ENCODE measurements around the gene DACH2. TPM values are rescaled to one million over a fixed set of nuclear protein-coding genes. Genes with fewer than 3 reads are reported as not detected.

Gene DACH2
- total and polyA plus RNA-seq, 2 of the 4 experiments (the other 2 are of a cell fraction) = 2.8 to 3.8 TPM

- H3K4me2 ChIP-seq (ENCODE audit: low read depth, low read length) = no peak overlapping the region
- no peaks in the 10 kb centered on the region for H4K20me1 ChIP-seq (ENCODE audit: insufficient read depth, low read length)
- no peak overlapping the region for H2AK9ac ChIP-seq (replicated peaks; ENCODE audit: low read depth, low read length, poor library complexity)
- no peak overlapping the region for H4K91ac ChIP-seq (ENCODE audit: insufficient read depth, low read depth, low read length)
- ChIA-PET CTCF (no interaction called here), POLR2A (ENCODE audit: unreplicated experiment) (no interaction called here)
- no peak overlapping the region for H2BK5ac ChIP-seq (ENCODE audit: low read depth, low read length, poor library complexity, severe bottlenecking)
- intact Hi-C loops (cut with micrococcal nuclease) = loop anchor here (10.0 kb wide), 1 partner anchor 140 kb away; no protein-coding TSS in a partner anchor
- BruUV-seq (replicated peaks) = no TSS peak
- no peaks in the 10 kb centered on the region for H3K9me1 ChIP-seq (ENCODE audit: insufficient read depth, low read length)
- H2BK15ac ChIP-seq (ENCODE audit: low read depth, low read length) = no peak overlapping the region
- dilution Hi-C loops (cut with HindIII; ENCODE audit: low sequenced_read_pairs, unreplicated experiment) = no loop called here
- H3K56ac ChIP-seq (ENCODE audit: extremely low read depth, insufficient read depth, low read length) = no peak overlapping the region
- no peak overlapping the region for H3K4me3 ChIP-seq (ENCODE audit: insufficient read depth, low read depth, low read length)
- H3K9ac ChIP-seq (ENCODE audit: low read depth, low read length) = no peak overlapping the region
- H3K27ac ChIP-seq (ENCODE audit: insufficient read depth, low read length) = no peak overlapping the region
- H3K9me3 ChIP-seq (ENCODE audit: control insufficient read depth, insufficient read depth, low read length) = peaks cover 5% of the 10 kb centered on the region
- in situ Hi-C loops (cut with MboI; ENCODE audit: low sequenced_read_pairs) = no loop called here
- H3K14ac ChIP-seq (replicated peaks; ENCODE audit: low read depth, low read length) = no peak overlapping the region
- no peak overlapping the region for H3K18ac ChIP-seq (ENCODE audit: low read depth, low read length)
- H4K5ac ChIP-seq (ENCODE audit: low read depth, low read length) = no peak overlapping the region
- H2AFZ ChIP-seq (replicated peaks; ENCODE audit: low read length, poor library complexity) = no peak overlapping the region
- H2AK5ac ChIP-seq (ENCODE audit: low read depth, low read length) = no peak overlapping the region
- H3K27me3 ChIP-seq (ENCODE audit: control insufficient read depth, insufficient read depth, low read length) = no peaks in the 10 kb centered on the region
- no peak overlapping the region for H3K23ac ChIP-seq (ENCODE audit: low read depth, low read length)
- DNase-seq (no peak), ATAC-seq (ENCODE audit: low read depth) (no peak)
- H3K36me3 ChIP-seq (ENCODE audit: control insufficient read depth, insufficient read depth, low read length) = no peaks in the 10 kb centered on the region
- H4K8ac ChIP-seq (ENCODE audit: low read depth in 2 of 2, low read length in 2 of 2) = no peak overlapping the region
- TF ChIP-seq RFX5 (IDR thresholded peaks at IDR 0.05; ENCODE audit: low read depth, low read length) = no peak
- no peak for TF ChIP-seq CEBPB (IDR thresholded peaks at IDR 0.05; ENCODE audit: low read depth, low read length)
- no peak for TF ChIP-seq RCOR1 (IDR thresholded peaks at IDR 0.05; ENCODE audit: insufficient replicate concordance, low read length)
- no peak for TF ChIP-seq FOS (IDR thresholded peaks at IDR 0.05; ENCODE audit: low read depth, low read length)
- no peak for TF ChIP-seq MAFK (IDR thresholded peaks at IDR 0.05; ENCODE audit: low read depth, low read length)
- TF ChIP-seq MAZ (IDR thresholded peaks at IDR 0.05; ENCODE audit: borderline replicate concordance, low read depth, low read length) = no peak
- TF ChIP-seq CHD1 (IDR thresholded peaks at IDR 0.05; ENCODE audit: low read depth, low read length) = no peak
- TF ChIP-seq USF2 (IDR thresholded peaks at IDR 0.05; ENCODE audit: low read depth, low read length) = no peak
- TF ChIP-seq ELK1 (IDR thresholded peaks at IDR 0.05; ENCODE audit: borderline replicate concordance, low read depth, low read length) = no peak
- TF ChIP-seq SMC3 (IDR thresholded peaks at IDR 0.05; ENCODE audit: low read depth, low read length) = no peak
- TF ChIP-seq POLR2A (IDR thresholded peaks at IDR 0.05; ENCODE audit: low read depth, low read length) = no peak
- no peak for TF ChIP-seq RAD21 (IDR thresholded peaks at IDR 0.05; ENCODE audit: low read length)
- TF ChIP-seq CTCF (conservative IDR thresholded peaks at IDR 0.05; ENCODE audit: low read depth, low read length) = no peak
- TF ChIP-seq BHLHE40 (IDR thresholded peaks at IDR 0.05; ENCODE audit: low read depth, low read length) = no peak
- TF ChIP-seq MXI1 (IDR thresholded peaks at IDR 0.05; ENCODE audit: borderline replicate concordance, low read depth, low read length) = no peak
- TF ChIP-seq NFE2L2 (IDR thresholded peaks at IDR 0.05; ENCODE audit: low read depth, low read length) = no peak
- no peaks in the 10 kb centered on the region for H3K4me1 ChIP-seq (ENCODE audit: control insufficient read depth, insufficient read depth, low read length)
- WGBS, 2 experiments (ENCODE audit: extremely low coverage in 2 of 2, insufficient read length in 1 of 2) = no CpG with 5 or more reads among the region's 2 CpGs
- H2BK20ac ChIP-seq (ENCODE audit: low read depth, low read length) = no peak overlapping the region
- no peak overlapping the region for H3K4ac ChIP-seq (ENCODE audit: low read depth, low read length)
- H3K79me1 ChIP-seq (ENCODE audit: low read depth in 1 of 2, low read length in 2 of 2) = no peaks in the 10 kb centered on the region
- no peak overlapping the region for H2BK120ac ChIP-seq (ENCODE audit: low read depth, low read length)
Measured at GRCh38 chrX:86805241-86805640, 657.0 kb downstream of the DACH2 start.

Measured in IMR-90 (cell line).